GM12891 (cell line): Measurements from ENCODE around the gene NRXN3.

Experiments
- POLR2A ChIP-seq: IDR thresholded peaks from 2 replicates; pipeline ENCODE4 v1.6.1; 2011; ENCODE audit warnings: low read depth, low read length, control low read depth
- POLR2AphosphoS5 ChIP-seq: IDR thresholded peaks from 2 replicates; pipeline ENCODE4 v1.6.1; 2011; ENCODE audit warnings: low read depth, low read length, control low read depth
- SPI1 ChIP-seq: IDR thresholded peaks from 2 replicates; pipeline ENCODE4 v1.6.1; 2011; ENCODE audit warnings: low read depth, low read length, control low read depth

DNA sequence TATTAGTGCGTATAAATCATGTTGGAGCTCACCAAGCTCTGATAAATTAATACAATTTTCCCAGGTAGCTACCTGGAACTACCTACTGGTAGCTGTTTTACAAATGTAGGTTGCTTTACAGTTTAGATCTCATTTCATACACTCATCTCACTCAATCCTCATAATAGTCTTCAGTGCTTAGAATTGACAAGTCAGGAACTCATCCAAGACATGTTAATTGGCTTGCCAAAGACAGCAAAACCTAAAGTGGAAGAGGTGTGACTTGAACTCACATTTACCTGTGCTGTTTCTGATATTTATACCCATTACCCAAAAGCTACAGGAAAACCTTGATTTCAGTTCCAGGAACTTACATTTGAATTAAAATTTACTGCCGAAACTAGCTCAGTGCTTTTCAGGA lies 1744.4 kb downstream of the NRXN3 start:
- no peak for TF ChIP-seq POLR2A
- TF ChIP-seq POLR2AphosphoS5: no peak
- TF ChIP-seq SPI1: no peak
